Occipital lobe (tissue), 2 donors: ENCODE measurements around the gene GABRR3. TPM values are rescaled to one million over a fixed set of nuclear protein-coding genes. Genes with fewer than 3 reads are reported as not detected.

Experiments used
- DNase-seq: peaks from one replicate; lab custom pipeline; 2025; lab: John Stamatoyannopoulos, UW
- total RNA-seq: library from RNA; depleted of rRNA; stranded (reverse); fragments of >200 nt; gene quantifications from one replicate; pipeline ENCODE4 v1.2.3, GENCODE V29; 2014

The GABRR3 gene
- not detected for total RNA-seq

DNA sequence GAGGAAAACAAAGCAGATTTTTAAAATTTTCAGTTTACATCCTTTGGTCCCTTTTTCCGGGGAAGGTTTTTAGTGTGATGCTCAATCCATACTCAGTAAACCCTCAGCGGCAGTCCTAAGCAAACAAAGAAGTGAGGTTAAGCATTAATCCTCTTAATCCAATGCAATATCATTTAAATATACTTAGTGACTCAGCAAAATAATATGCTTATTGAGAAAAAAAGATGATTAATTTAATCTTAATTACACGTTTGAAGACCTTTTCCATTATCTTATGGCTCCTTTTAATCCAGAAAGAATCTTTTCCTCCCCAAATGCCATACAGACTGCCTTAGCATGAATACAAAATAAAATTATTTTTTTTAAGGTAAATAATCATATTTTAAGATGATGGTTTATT, at the start of gene GABRR3:
TSS of gene GABRR3 (minus strand) at position 108 of the 400 bp plus-strand sequence. CDS start 328 bp downstream, outside the sequence.
- DNase-seq, result no peak

DNA sequence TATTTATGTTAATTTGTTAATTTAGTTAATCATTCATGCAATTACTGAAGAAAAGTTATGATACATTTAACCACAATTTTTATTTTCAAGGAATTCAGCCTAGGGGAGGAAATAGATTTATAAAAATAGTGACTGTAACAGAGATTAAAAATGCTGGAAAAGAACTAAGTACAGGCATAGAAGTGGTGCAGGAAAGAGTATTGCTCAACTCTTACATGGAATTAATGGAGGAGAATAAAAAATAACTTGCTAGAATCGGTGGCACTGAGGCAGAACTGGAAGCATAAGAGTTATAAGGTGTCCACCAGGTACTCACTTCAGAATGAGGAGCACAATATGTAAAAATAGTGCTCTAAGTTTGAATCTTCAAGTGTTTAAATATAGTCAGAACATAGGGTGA, 38.4 kb upstream of the GABRR3 start:
- no peak for DNase-seq

DNA sequence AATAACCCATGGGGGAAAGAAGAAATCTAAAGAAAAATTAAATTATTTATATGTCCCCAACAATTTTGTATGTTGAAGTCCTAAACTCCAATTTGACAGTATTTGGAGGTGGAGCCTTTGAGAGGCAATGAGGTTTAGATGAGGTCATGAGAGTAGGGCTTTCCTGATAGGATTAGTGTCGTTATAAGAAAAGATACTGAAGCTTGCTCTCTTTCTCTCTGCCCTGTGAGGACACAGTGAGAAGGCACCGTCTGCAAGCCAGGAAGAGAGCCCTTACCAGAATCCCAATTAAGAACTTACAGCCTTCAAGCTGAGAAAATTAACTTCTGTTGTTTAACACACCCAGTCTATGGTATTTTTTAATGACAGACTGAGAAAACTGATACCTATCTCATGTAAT, 35.7 kb upstream of the GABRR3 start:
- DNase-seq, result no peak

- DNase-seq, result no peak
Measured at GRCh38 chr3:98068824-98069223, 33.7 kb upstream of the GABRR3 start.

DNA sequence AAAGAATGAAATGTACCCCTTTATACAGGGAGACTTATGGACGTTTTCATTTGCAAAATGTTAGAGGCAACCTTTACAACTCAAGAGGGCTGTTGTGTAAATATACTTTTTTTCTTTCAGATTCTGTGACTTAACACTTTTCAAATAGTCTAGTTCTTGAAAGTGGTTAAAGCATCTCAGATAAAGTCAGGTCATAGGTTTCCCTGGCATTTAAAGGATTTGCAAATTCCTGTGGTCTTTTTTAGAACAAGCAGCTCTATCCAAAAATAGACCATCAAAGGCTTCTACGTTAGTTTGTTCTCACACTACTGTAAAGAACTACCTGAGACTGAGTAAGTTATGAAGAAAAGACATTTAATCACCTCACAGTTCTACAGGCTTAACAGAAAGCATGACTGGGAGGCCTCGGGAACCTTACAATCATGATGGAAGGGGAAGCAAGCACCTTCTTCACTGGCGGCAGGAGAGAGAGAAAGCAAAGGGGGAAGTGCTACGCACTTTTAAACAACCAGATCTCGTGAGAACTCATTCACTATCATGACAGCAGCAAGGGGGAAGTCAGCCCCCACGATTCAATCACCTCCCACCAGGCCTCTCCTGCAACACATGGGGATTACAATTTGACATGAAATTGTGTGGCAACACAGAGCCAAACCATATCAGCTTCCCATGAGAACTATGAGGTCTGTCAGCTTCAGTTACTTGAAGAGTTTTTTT, 23.3 kb upstream of the GABRR3 start:
- DNase-seq, result no peak

DNA sequence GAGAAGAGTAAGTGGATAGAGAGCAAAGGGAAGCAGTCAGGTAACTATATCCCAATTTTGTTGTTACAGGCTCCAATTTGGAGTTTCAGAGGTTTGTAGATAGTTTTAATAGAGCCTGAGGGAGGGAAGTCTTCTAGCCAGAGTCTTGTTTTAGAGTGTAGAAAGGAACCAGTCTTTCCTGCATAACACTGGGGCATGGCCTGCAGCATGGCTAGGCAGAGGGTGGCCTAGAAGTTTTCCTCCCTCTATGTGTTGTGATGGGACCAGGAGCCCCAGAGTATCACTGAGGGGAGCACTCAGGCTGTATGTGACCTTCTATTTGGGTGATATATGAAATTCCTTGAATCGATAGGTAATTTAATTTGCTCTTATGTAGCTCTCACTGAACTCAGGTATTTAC, 22.5 kb upstream of the GABRR3 start:
- no peak for DNase-seq

DNA sequence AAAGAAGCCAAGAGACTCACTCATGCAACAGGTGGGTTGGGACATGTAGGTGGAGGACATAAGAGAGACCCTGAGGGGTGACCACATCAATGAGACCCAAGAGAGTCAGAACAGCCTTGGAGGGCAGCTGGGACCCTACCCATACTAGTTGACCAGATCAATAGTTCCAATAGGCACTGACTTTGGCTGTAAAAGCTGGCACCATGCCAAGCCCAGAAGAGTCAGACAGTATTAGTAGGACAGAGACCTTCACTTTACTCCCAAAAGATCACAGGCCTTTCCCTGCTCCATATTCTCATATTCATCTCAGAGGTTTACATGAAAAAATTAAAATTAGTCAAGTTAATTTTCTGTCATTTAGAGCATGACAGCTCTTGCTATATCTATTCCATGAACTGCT, 20.9 kb upstream of the GABRR3 start:
- no peak for DNase-seq

- DNase-seq, result no peak
Measured at GRCh38 chr3:98049271-98049670, 14.2 kb upstream of the GABRR3 start.

GRCh38 chr3:98048586-98048985, 13.5 kb upstream of the GABRR3 start:
- DNase-seq, result no peak

- no peak for DNase-seq
Measured at GRCh38 chr3:98041350-98041749, 6.2 kb upstream of the GABRR3 start.

DNA sequence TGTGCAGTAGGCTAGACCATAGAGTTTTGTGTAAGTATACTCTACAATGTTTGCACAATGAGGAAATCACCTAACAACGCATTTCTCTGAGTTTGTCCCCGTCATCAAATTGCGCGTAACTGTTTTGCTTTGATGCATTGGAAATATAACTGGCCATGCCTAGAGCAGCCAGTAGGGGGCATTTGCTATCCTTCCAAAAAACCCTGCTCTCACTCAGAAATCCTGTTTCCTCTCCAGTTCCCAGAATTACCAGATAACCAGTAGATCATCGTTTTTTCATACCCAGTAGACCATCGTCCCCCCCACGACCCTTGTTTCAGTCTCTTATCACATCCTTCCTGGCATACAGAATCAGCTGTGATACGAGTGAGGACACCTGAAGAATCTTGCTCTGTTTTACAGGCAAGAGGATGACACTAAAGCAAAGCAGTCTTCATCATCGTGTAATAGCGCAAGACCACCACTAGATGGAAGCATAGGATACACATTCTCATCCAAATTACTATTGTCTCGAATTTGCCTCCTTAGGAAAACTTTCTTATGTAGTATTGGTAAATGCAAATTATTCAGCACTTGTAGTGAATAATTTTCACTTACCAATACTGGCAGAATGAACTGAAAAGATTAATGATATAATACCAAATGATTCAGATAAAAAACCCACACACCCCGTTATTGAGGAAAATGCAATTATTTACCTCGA, 4.4 kb upstream of the GABRR3 start:
- DNase-seq, result peak; percentile 61

- no peak for DNase-seq
Measured at GRCh38 chr3:98038876-98039275, 3.8 kb upstream of the GABRR3 start.

DNA sequence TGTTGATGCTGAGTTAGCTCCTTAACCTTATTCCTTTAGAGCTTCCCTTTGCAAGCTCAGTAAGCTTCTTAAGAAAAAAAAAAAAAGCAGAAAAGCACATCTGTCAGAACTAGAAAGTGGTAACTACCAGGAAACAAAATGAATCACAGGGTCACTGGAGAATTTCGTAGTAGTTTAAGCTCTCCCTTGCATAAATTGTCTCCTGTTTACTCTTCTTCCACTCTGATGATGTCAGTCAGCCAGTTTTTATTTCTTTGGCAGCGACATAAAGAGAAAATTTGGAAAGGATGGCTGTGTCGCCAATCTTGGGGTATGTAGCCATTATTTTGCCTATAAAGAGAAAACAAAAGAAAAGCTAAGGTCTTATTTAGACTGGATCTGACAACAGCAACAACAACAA, 3.2 kb upstream of the GABRR3 start:
- DNase-seq, result no peak

DNA sequence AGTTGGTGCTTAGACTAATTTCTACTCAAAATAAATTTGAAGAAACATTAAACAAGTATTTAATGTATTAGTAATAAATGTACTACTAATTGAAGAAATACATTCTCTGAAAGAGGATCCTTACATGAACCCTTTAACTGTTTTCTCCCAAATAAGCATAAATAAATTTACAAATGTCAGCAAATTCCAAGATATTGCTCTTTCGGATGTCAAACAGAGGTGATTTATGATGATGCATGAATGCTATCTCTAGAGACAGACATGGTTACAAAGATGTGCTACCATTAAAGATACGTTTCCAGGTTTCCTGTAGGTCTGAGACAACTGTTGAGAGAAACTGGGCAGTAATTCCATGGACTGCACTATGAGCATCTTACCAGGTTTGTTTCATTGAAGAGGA, 629 bp downstream of the GABRR3 start:
- no peak for DNase-seq

GRCh38 chr3:98034036-98034435, 1.1 kb downstream of the GABRR3 start:
- DNase-seq, result no peak

DNA sequence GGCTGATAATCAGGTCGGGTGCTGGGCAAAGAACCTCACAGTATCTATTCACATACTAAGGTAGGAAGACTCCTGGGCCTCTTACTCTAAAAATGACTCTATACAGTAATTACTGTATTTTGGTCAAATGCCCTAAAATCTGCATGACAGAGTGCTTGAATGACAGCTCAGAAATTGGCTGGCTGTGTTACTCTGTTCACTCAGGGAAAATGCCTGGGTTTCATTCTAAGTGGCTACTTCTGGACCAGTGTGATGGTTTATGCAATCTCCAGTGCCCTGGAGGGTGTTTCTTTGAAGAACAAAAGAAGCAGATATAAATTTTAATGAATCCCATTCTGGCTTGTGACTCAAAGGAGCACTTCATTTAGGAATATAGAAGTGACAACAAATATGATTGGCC, 2.2 kb downstream of the GABRR3 start:
- DNase-seq, result no peak

- no peak for DNase-seq
Measured at GRCh38 chr3:98032265-98032664, 2.9 kb downstream of the GABRR3 start.

GRCh38 chr3:98029083-98029482, 6.0 kb downstream of the GABRR3 start:
- DNase-seq, result no peak

DNA sequence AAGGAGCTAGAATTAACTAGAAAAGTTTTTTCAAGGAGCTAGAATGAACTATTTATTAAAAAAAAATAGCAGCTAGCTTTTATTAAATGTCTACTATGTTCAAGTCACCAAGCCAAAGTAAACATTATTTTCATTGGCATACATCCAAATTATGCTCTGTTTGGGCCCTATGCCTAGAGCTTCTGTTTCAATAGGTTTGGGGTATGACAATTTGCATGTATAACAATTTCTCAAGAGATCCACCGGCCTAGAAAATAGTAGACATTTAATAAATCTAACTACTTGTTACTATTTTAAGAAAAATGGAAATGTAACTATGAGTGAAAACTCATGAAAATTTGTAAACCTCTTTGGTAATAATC, 8.0 kb downstream of the GABRR3 start:
- no peak for DNase-seq

DNA sequence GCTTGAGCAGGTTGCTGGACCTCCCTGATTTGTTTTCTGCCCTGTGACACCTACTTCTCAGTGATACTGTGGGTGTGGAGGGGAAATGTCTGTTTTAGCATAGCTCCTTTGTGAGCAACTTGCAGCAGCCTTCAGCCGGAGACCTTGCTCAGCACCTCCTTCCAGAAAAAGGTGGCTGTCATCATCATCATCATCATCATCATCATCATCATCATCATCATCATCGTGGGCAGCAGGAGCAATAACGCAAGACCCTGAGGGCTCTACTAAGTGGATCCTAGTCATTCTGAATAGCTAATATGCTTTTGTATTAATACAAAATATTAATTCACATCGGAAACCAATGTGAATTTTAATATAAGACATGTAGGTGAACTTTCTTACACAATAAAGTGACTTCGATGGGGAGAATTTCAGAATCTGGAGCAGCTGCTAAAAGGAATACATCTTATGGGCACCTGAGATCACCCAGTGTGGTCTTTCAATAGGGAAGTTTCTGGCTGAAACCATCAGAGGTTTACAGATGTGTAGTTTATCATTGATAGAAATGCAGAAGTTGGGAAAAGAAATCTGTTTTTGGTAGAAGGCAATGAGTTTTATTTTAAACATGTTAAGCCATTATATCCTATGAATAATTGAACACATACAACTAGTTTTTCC, 8.6 kb downstream of the GABRR3 start:
- no peak for DNase-seq

- DNase-seq, result no peak
Measured at GRCh38 chr3:98025392-98025945, 9.6 kb downstream of the GABRR3 start.
